ENCODE results near the gene TNNI3. TPM values are rescaled to one million over a fixed set of nuclear protein-coding genes. Genes with fewer than 3 reads are reported as not detected.
"Not testable (repeated sequence)": the region's sequence is repeated elsewhere in the genome, so short reads cannot be mapped to it uniquely, and the experiment has no call there.

TNNI3 gene
- 6.5 and 11.6 TPM in 2 replicates for total RNA-seq (2014; rRNA removed; shearing (Covaris generic))

DNA sequence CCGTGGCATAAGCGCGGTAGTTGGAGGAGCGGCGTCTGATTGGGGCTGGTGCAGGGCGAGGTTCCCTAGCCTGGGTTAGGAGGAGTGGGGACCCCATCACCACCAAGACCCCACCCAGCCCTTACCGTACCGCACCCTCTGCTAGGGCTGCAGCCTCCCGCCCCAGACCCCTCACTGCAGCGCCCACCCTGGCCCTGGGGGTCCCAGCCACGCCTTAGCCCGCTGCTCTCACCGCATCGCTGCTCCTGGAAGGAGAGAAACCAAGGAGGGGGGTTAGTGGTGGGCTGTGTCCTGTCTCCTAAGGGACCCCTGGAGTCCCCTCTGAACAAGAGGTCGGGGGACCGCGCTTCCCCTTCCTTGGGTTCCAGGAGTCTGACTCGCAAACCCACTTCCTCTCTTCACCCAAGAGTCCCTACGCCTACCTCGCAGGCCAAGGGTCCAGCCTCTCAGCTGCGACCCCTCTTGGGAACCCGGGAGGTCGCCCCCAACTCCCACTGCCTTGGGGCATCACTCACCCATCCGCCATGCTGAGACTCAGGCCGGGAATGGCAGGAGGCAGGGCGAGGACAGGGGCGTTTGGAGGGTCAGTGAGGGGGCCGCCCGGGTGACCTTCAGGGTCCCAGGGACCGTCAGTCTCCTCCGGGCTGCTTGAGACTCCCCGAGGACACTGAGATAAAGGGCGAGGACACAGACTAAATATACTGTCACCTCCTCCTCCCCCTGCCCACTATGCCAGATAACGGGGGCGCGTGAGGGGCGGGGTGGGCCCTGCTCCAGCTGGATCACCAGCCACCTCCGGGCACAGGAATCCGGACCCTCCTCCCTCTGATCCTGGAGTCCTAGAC is at the start of gene TNNI3:
Gene TNNI3 (minus strand): TSS at position 669 of the 845 bp plus-strand sequence. CDS start 143 bp downstream, at position 526.
- H3K36me3 ChIP-seq (replicated peaks; ENCODE audit: control insufficient read depth, insufficient read depth, low read length), result peaks cover 1% of the 10 kb centered on the region
- peaks cover 47% of the 10 kb centered on the region for H3K27me3 ChIP-seq (ENCODE audit: control insufficient read depth, insufficient read depth, low read length)
- peak; percentile 54 for DNase-seq
- H3K4me3 ChIP-seq (ENCODE audit: insufficient read depth, low read depth, low read length), result peak within 1 kb of the TSS; percentile 60

DNA sequence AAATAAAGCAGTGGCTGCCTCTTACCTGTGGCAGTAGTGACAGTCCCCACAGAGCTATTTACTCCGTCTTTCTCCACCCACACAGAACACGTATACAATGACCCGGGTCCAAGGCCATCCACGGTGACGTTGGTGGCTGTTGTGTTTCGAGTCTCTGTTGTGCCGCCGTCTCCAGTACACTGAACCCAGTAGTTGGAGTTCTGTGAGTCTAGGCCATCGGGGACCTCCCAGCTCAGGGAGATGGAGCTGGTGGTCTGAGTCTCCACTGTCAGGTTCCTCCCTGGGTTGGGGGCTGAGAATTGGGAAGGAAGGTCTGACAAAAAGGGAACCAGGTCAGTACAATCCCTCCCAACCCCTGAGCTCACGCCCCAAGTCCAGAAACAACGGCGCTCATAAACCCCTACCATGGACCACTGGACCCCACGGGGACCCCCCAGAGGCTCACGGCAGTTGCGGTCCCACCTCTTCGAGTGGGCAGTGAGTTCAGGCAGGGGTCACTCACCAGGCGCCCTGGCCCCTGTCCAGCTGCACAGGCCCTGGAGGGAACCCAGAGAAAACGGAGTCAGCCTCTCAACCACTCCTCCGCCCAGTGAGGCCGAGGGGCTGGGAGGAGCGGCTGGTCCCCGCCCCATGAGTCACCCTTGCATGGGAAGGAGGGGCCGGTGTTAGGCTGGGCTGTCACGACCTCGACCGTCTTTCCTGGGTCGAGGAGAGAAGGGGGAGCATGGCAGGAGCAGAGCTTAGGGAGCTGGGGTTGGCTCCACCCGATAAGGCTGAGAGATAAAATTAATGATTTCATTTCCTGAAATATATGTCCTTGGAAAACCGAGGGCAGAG is 49.4 kb upstream of the TNNI3 start:
- H3K4me3 ChIP-seq (ENCODE audit: insufficient read depth, low read depth, low read length), result no peak overlapping the region
- no peaks in the 10 kb centered on the region for H3K27me3 ChIP-seq (ENCODE audit: control insufficient read depth, insufficient read depth, low read length)
- no peaks in the 10 kb centered on the region for H3K36me3 ChIP-seq (replicated peaks; ENCODE audit: control insufficient read depth, insufficient read depth, low read length)
- peak; percentile 95 for DNase-seq

DNA sequence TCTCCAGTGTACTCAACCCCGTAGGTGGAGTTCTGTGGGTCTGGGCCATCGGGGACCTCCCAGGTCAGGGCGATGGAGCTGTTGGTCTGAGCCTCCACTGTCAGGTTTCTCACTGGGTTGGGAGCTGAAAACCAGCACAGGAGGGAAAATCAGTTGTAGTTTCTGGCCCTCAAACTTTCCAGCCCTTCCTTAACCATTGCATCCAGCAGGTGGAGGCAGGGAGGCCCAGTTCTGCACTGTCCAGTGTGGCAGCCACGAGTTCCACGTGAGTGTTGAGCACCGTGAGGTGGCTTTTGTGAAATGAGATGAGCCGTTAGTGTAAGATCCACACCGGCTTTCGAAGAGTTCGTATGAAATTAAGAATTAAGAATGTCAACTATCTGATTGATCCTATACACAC is 44.7 kb upstream of the TNNI3 start:
- H3K4me3 ChIP-seq (ENCODE audit: insufficient read depth, low read depth, low read length); DNase-seq; H3K27me3 ChIP-seq (ENCODE audit: control insufficient read depth, insufficient read depth, low read length): not testable (repeated sequence)

DNA sequence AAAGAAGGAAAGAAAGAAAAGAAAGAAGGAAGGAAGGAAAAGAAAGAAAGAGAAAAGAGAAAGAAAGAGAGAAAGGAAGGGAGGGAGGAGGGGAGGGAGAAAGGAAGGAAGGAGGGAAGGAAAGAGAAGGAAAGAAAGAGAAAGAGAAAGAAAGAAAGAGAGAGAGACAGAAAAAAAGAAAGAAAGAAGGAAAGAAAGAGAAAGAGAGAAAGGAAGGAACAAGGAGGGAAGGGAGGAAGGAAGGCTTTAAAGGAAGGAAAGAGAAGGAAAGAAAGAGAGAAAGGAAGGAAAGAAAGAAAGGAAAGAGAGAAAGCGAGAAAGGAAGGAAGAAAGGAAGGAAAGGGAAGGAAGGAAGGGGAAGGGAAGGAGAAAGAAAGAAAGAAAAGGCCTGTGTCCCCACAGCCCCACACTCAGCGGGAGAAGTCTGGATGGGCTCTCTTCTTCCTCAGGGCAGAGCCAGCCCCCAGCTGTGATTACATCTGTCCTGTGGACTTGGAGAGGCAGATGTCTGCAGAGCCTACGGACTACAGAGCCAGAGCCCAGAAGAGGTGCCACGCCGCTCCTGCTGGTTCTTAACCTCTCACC is 42.2 kb upstream of the TNNI3 start:
- no peaks in the 10 kb centered on the region for H3K36me3 ChIP-seq (replicated peaks; ENCODE audit: control insufficient read depth, insufficient read depth, low read length)
- no peak overlapping the region for H3K4me3 ChIP-seq (ENCODE audit: insufficient read depth, low read depth, low read length)
- DNase-seq, result no peak
- peaks cover 2% of the 10 kb centered on the region; the same call in 1 of the 2 replicates for H3K27me3 ChIP-seq (ENCODE audit: control insufficient read depth, insufficient read depth, low read length)

More for the DNA sequence above, 44.7 kb upstream of the TNNI3 start:
- not testable (repeated sequence) for H3K36me3 ChIP-seq (replicated peaks; ENCODE audit: control insufficient read depth, insufficient read depth, low read length)

DNA sequence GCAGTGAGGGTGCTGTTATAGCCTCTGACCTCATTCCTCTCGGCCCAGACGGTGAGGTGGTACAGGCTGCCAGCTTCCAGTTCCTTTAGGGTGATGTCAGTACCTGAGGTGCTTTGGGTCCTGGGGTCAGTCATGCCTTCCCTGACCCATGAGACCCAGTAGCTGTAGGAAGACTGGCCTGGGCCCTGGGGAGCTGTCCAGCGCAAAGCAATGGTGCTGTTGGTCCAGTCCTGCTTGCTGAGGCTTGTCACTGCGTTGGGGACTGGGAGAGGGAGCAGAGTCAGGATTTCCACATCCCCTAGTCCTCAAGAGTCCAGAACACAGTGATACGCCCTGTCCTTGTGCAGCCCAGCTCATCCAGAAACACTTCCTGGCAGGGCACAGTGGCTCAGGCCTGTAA is 41.1 kb upstream of the TNNI3 start:
- DNase-seq, result no peak
- Histone ChIP-seq H3K36me3 (replicated peaks; ENCODE audit: control insufficient read depth, insufficient read depth, low read length) (no peaks in the 10 kb centered on the region), H3K27me3 (ENCODE audit: control insufficient read depth, insufficient read depth, low read length) (peaks cover 2% of the 10 kb centered on the region; the same call in 1 of the 2 replicates), H3K4me3 (ENCODE audit: insufficient read depth, low read depth, low read length) (no peak overlapping the region)

DNA sequence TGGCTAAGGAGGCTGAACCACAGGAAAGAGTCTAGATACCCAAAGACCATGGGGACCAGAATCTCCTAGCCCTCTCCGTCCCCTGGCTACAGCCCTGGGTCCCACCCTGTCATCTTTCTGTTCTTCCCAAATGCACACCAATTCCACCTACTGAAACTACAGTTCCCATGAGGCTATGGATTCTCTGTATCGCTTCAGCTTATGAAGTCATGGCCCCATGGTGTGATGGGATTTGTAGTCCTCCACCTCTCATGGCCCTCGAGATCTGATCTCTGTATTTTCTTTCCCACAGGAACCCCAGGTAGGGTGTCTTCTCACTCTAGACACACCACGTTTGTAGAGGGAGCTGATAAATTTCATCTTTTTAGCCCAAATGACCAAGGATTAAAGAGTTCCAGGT is 40.0 kb upstream of the TNNI3 start:
- peaks cover 2% of the 10 kb centered on the region; the same call in 1 of the 2 replicates for H3K27me3 ChIP-seq (ENCODE audit: control insufficient read depth, insufficient read depth, low read length)
- DNase-seq, result peak; percentile 53
- H3K4me3 ChIP-seq (ENCODE audit: insufficient read depth, low read depth, low read length), result no peak overlapping the region
- no peaks in the 10 kb centered on the region for H3K36me3 ChIP-seq (replicated peaks; ENCODE audit: control insufficient read depth, insufficient read depth, low read length)

DNA sequence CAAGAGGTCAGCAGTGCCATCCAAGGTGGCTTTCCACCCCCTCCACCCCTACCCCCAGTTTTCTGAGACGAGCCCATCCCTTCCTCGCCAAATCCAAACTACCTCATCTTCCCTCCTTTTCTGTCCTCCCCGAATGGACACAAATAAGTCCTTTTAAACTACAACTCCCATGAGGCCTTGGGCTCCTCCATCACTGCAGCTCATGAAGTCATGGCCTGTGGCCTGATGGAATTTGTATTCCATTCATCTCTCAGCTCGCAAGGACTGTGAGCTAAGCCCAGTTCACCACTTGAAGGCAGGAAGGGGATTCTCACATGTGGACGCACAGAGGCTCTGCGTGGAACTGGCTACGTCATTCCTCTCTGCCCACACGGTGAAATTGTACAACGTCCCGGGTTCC is 39.3 kb upstream of the TNNI3 start:
- peak; percentile 56 for DNase-seq

DNA sequence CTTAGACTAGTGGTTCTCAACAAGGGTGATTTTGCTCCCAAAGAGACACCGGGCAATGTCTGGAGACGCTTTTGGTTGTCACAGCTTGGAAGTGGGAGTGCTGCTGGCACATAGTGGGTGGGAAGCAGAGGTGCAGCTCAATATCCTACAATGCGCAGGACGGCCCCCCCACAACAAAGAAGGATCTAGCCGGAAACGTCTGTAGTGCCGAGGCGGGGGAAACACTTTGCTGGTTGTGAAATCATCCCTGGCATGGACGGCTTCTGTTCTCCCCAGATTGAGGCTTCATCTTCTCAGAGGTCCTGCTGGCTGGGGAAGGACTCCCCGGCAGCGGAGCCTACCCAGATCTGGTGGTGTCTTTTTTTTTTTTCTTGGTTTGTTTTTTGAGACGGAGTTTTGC is 35.9 kb upstream of the TNNI3 start:
- DNase-seq, result no peak
- no peaks in the 10 kb centered on the region for H3K27me3 ChIP-seq (ENCODE audit: control insufficient read depth, insufficient read depth, low read length)
- no peaks in the 10 kb centered on the region for H3K36me3 ChIP-seq (replicated peaks; ENCODE audit: control insufficient read depth, insufficient read depth, low read length)
- H3K4me3 ChIP-seq (ENCODE audit: insufficient read depth, low read depth, low read length), result no peak overlapping the region

More for the DNA sequence above, 39.3 kb upstream of the TNNI3 start:
- Histone ChIP-seq H3K4me3 (ENCODE audit: insufficient read depth, low read depth, low read length) (no peak overlapping the region), H3K36me3 (replicated peaks; ENCODE audit: control insufficient read depth, insufficient read depth, low read length) (no peaks in the 10 kb centered on the region), H3K27me3 (ENCODE audit: control insufficient read depth, insufficient read depth, low read length) (peaks cover 2% of the 10 kb centered on the region; the same call in 1 of the 2 replicates)

DNA sequence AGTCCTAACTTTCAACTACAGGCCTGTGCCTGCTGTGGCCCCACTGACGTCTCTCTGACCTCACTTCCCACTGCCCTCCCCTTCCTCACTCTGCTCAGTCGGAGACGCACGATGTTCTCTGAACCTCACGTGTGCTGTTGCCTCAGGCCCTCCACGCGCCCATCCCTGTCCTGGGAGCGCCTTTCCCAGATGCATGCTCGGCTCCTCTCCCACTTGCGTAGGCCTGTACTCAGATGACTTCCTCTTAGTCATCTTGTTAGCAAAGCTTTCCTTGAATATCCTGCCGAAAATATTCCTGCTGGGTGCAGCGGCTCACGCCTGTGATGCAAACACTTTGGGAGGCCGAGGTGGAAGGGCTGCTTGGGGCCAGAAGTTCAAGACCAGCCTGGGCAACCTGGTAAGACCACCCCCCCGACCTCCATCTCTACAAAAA is 31.9 kb upstream of the TNNI3 start:
- no peaks in the 10 kb centered on the region; the same call in 1 of the 2 replicates for H3K27me3 ChIP-seq (ENCODE audit: control insufficient read depth, insufficient read depth, low read length)
- no peak for DNase-seq
- no peaks in the 10 kb centered on the region for H3K36me3 ChIP-seq (replicated peaks; ENCODE audit: control insufficient read depth, insufficient read depth, low read length)
- no peak overlapping the region for H3K4me3 ChIP-seq (ENCODE audit: insufficient read depth, low read depth, low read length)

DNA sequence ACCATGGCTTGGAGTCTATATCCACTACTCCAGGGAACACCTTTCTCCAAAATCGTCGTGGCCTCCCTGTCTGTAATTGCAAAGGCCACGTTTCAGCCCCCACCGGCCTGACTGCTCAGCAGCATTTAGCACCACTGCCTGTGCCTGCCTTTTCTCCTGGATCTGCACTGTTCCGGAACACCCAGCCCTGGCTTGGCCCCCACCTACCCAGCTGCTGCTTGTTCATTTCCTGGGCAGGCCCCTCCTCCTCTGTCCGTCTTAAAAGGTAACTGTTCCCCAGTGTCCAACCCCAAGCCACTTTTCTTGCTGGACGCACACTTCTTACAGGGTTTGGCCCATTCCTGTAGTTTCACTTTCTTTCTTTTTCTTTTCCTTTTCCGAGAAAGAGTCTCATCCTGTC is 31.1 kb upstream of the TNNI3 start:
- Histone ChIP-seq H3K4me3 (ENCODE audit: insufficient read depth, low read depth, low read length) (no peak overlapping the region), H3K27me3 (ENCODE audit: control insufficient read depth, insufficient read depth, low read length) (no peaks in the 10 kb centered on the region; the same call in 1 of the 2 replicates), H3K36me3 (replicated peaks; ENCODE audit: control insufficient read depth, insufficient read depth, low read length) (no peaks in the 10 kb centered on the region)
- no peak for DNase-seq

DNA sequence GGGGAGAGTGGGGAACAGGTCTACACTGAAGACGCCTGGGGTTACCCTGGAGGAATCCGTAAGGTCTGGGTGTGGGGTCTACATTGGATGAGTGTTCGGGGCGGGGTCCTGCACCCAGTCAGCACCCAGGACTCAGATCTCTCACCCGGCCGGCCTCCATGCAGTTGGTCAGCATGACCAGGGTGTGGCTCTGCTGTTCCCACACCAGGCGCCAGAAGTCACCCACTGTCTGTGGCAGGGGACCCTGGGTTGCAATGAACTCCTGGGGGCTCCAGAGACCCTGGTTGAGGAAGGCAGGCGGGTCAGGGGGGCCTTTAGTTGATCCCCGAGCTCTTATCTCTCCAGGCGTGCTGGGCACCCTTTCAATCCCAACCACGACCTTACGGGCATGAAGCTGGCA is 28.5 kb upstream of the TNNI3 start:
- no peak overlapping the region for H3K4me3 ChIP-seq (ENCODE audit: insufficient read depth, low read depth, low read length)
- no peaks in the 10 kb centered on the region for H3K36me3 ChIP-seq (replicated peaks; ENCODE audit: control insufficient read depth, insufficient read depth, low read length)
- H3K27me3 ChIP-seq (ENCODE audit: control insufficient read depth, insufficient read depth, low read length), result peaks cover 12% of the 10 kb centered on the region
- no peak for DNase-seq

DNA sequence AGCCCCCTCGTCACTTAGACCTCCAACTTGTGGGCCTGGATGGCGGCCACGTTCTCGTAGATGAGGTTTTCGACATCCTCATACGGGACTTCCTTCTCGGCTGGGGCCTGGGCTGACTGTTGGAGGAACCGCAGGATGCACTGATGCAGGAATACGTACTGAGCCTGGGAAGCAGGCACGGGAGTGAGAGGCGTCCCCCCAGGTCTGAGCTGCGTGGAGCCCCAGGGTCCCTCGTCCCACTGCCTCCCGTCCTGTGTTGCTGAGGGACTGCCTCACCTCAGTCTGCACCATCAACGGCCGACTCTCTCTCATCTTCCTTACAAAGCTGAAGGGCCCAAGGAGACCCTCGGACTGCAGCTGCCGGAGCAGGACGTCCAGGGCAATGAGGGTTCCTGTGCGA is 24.2 kb upstream of the TNNI3 start:
- no peak for DNase-seq
- H3K4me3 ChIP-seq (ENCODE audit: insufficient read depth, low read depth, low read length), result no peak overlapping the region
- peaks cover 39% of the 10 kb centered on the region for H3K27me3 ChIP-seq (ENCODE audit: control insufficient read depth, insufficient read depth, low read length)
- H3K36me3 ChIP-seq (replicated peaks; ENCODE audit: control insufficient read depth, insufficient read depth, low read length), result no peaks in the 10 kb centered on the region

DNA sequence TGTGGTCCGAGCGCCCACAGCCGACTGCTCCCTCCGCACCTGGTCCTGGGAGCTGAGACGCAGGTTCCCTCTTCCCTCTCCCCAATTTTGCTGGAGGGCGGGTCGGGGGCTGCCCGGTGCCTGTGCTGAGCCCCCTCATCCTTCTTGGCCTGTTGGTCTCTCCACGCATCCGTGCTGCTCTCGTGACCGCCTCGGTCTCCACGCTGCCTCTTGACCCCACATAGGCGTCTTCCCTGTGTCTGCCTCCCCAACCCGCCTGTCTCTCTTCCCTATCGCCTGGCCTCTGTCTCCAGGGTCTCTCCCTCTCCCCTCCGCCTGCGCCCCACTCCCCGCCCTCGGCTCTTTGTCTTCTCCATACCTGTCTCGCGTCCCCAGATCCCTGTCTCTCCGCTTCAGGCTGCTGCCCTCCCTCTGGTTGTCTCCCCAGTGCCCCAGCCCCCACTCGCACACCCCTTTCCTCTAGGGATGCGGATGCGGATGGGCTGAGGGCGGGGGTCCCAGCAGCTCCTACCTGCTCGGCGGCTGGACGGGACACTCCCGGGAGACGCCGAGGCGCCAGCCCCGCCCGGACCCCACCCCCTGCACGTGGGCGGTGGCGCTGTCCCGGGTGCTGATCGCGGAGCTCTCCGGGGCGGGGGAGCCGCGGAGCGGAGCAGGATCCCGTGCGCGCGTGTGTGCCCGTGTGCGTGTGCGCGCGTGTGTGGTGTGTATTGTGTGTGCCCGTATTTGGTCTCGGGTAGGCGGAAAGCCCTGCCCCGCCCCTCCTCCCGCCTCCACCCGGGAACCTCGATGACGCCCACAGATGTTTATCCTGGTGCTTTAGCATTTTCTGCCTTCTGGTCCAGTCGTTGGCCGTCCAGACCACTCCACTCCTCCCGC is 22.3 kb upstream of the TNNI3 start, which contains the start of gene SYT5:
Gene SYT5 (minus strand): TSS at position 684 of the 879 bp plus-strand sequence. CDS start 1,248 bp downstream, outside the sequence.
- DNase-seq, result peak; percentile 96
- peak within 1 kb of the TSS; percentile 44 for H3K4me3 ChIP-seq (ENCODE audit: insufficient read depth, low read depth, low read length)
- H3K36me3 ChIP-seq (replicated peaks; ENCODE audit: control insufficient read depth, insufficient read depth, low read length), result no peaks in the 10 kb centered on the region
- peaks cover 52% of the 10 kb centered on the region for H3K27me3 ChIP-seq (ENCODE audit: control insufficient read depth, insufficient read depth, low read length)
